K562 (cell line): Measurements from ENCODE around the gene OR51Q1. TPM values are rescaled to one million over a fixed set of nuclear protein-coding genes. Genes with fewer than 3 reads are reported as not detected.
A peak's percentile ranks its signal among the peaks of the same experiment; 100 is the strongest.

Experiments used
- ATAC-seq: fragments of 200-7000 bp; cut with Tn5 transposase; 3 replicates; pipeline ENCODE4 v1.9.1; 2020; ENCODE audit warnings: moderate library complexity
- BruUV-seq: library from RNA; stranded (reverse); fragments of 400-500 nt; replicated peaks from 2 replicates; lab custom pipeline; 2021; lab: Mats Ljungman, UMichigan
- CTCF ChIA-PET: fragments of 300-600 bp; formaldehyde crosslinking; extraction: SDS; loops from one replicate; lab custom pipeline; 2021; ENCODE audit warnings: low intra/inter-chr PET ratio; lab: Yijun Ruan, JAX
- POLR2A ChIA-PET: fragments of 300-600, 350-650 bp; sonication (Branson Sonifier 250); formaldehyde crosslinking; extraction: SDS; loops from one replicate; lab custom pipeline; 2021; ENCODE audit warnings: antibody characterized with exemption, inconsistent platforms; lab: Yijun Ruan, JAX
- DNase-seq, 4 experiments: peaks; one replicate each; pipeline versions ENCODE4 v3.0.0 to v3.0.0-alpha.2; 2011 to 2018; ENCODE audit warnings: low spot score in 3 of 4, mixed read lengths in 3 of 4; ENCODE audit errors: extremely low read depth in 1 of 4
- FAIRE-seq: peaks from 2 replicates; lab custom pipeline; 2011; peaks lifted over from hg19 to GRCh38; lab: Jason Lieb, UNC
- H2AFZ ChIP-seq: 2 replicates; pipeline ENCODE4 v1.6.0; 2011; ENCODE audit warnings: low read depth, low read length, control low read depth, inconsistent platforms
- H3K27ac ChIP-seq: fragments of 200-600 bp; 3 replicates; pipeline ENCODE4 v1.8.0; 2011; ENCODE audit warnings: low read depth, mild to moderate bottlenecking, control low read depth, inconsistent platforms, low read length, moderate library complexity, mixed read lengths; ENCODE audit errors: extremely low read depth
- H3K27me3 ChIP-seq, 2 experiments: fragments of 300-600 bp in 1 of 2; 2 replicates in 1 of 2; 3 replicates in 1 of 2; pipeline versions ENCODE4 v1.6.0 to v1.8.0; 2011; ENCODE audit warnings: inconsistent platforms in 2 of 2, low read length in 2 of 2, mild to moderate bottlenecking in 1 of 2, mixed read lengths in 1 of 2, moderate library complexity in 1 of 2; ENCODE audit not compliant: control insufficient read depth in 2 of 2, insufficient read depth in 2 of 2
- H3K36me3 ChIP-seq: fragments of 300-600 bp; 3 replicates; pipeline ENCODE4 v1.8.0; 2011; ENCODE audit warnings: mild to moderate bottlenecking, low read length, inconsistent platforms; ENCODE audit not compliant: control insufficient read depth, insufficient read depth
- H3K4me1 ChIP-seq, 2 experiments: fragments of 200-600 bp in 1 of 2; replicated peaks in 1 of 2; 2 replicates in 1 of 2; 3 replicates in 1 of 2; pipeline versions ENCODE4 v1.5.1 to v1.8.0; 2011; ENCODE audit warnings: inconsistent platforms in 2 of 2, low read length in 2 of 2, mild to moderate bottlenecking in 1 of 2, mixed read lengths in 1 of 2, moderate library complexity in 1 of 2; ENCODE audit not compliant: control insufficient read depth in 2 of 2, insufficient read depth in 2 of 2
- H3K4me2 ChIP-seq: 2 replicates; pipeline ENCODE4 v1.6.1; 2011; ENCODE audit warnings: low read length, control low read depth, inconsistent platforms, mixed read lengths; ENCODE audit not compliant: insufficient read depth
- H3K4me3 ChIP-seq: fragments of 200-600 bp; sonication (generic), shearing (Covaris generic); 2 replicates; pipeline ENCODE4 v1.5.1; 2016; ENCODE audit warnings: control low read depth, inconsistent platforms
- H3K79me2 ChIP-seq: fragments of 200-600 bp; 3 replicates; pipeline ENCODE4 v1.8.0; 2011; ENCODE audit warnings: low read length, inconsistent platforms; ENCODE audit not compliant: control insufficient read depth, insufficient read depth
- H3K9ac ChIP-seq, 2 experiments: 2 replicates each; pipeline versions ENCODE4 v1.6.0 to v1.6.1; 2011; ENCODE audit warnings: low read depth in 2 of 2, low read length in 2 of 2, control low read depth in 1 of 2, inconsistent platforms in 1 of 2, mild to moderate bottlenecking in 1 of 2, mixed read lengths in 1 of 2; ENCODE audit not compliant: insufficient read depth in 1 of 2
- H3K9me1 ChIP-seq: one replicate; pipeline ENCODE4 v1.6.0; 2011; ENCODE audit warnings: inconsistent platforms, mild to moderate bottlenecking, low read length, moderate library complexity; ENCODE audit not compliant: control insufficient read depth, insufficient read depth
- H3K9me3 ChIP-seq: replicated peaks from 2 replicates; pipeline ENCODE4 v1.5.1; 2011; ENCODE audit warnings: low read depth, low read length, inconsistent platforms; ENCODE audit not compliant: control insufficient read depth, insufficient read depth
- H4K20me1 ChIP-seq: replicated peaks from 2 replicates; pipeline ENCODE4 v1.6.1; 2011; ENCODE audit warnings: low read length, inconsistent platforms, mixed read lengths; ENCODE audit not compliant: control insufficient read depth, insufficient read depth
- HMGXB4 ChIP-seq: sonication (generic); formaldehyde crosslinking; IDR thresholded peaks from 2 replicates; pipeline ENCODE4 v1.8.1; 2023; ENCODE audit warnings: mild to moderate bottlenecking, missing genetic modification reagents
- JUND ChIP-seq, 2 experiments: IDR thresholded peaks; 2 replicates in 1 of 2; 3 replicates in 1 of 2; pipeline ENCODE4 v1.6.1; 2011; ENCODE audit warnings: borderline replicate concordance in 2 of 2, low read depth in 2 of 2, low read length in 2 of 2, improper control_type of control experiment in 1 of 2, missing biosample characterization in 1 of 2, missing genetic modification characterization in 1 of 2, missing genetic modification reagents in 1 of 2
- POLR2AphosphoS5 ChIP-seq: IDR thresholded peaks from 2 replicates; pipeline ENCODE4 v1.6.1; 2011; ENCODE audit warnings: mild to moderate bottlenecking, low read depth, low read length, moderate library complexity; ENCODE audit not compliant: control insufficient read depth, insufficient read depth
- TCF7 ChIP-seq: sonication (generic); IDR thresholded peaks from 2 replicates; pipeline ENCODE4 v1.6.1; 2016; ENCODE audit warnings: antibody characterized with exemption, borderline replicate concordance
- WGBS: fragments of 100-300 bp; shearing (Covaris generic); methylation state at CpG from one replicate; pipeline ENCODE4 v1.1.6; 2016; ENCODE audit warnings: low coverage, mixed read lengths; ENCODE audit not compliant: insufficient coverage; ENCODE audit errors: missing lambda C conversion rate; 5-methylcytosine and 5-hydroxymethylcytosine counted together
- in situ Hi-C: fragments of 300-500 bp; cut with MboI; formaldehyde crosslinking; loops from 4 replicates; pipeline ENCODE4 v1.15.0; 2018; ENCODE audit warnings: inconsistent platforms, mixed read lengths
- intact Hi-C: fragments of 100-400 bp; cut with micrococcal nuclease; formaldehyde crosslinking; loops from 2 replicates; pipeline ENCODE4 v1.14.2; 2022
- polyA plus RNA-seq, 8 experiments: library from polyadenylated mRNA; depleted of rRNA in 4 of 8; stranded (reverse) in 5 of 8; unstranded in 3 of 8; fragments of >200 nt; fragmentation: Nextera tagmentation in 2 of 8; fragmentation: Illumina TruSeq in 1 of 8; extraction: Ambion mirVana in 2 of 8; extraction: Trizol in 1 of 8; gene quantifications; 2 replicates each; pipeline versions ENCODE4 v1.2.1 to v1.2.3, GENCODE V29; 2011 to 2014; ENCODE audit warnings: inconsistent platforms in 1 of 8, missing spikeins in 1 of 8
- total RNA-seq, 7 experiments: library from RNA; depleted of rRNA in 6 of 7; stranded (reverse); fragments of >200 nt in 6 of 7; fragmentation: Illumina TruSeq in 2 of 7; extraction: Trizol in 2 of 7; gene quantifications; 2 replicates each; pipeline versions ENCODE4 v1.2.1 to v1.2.3, GENCODE V29; 2011 to 2021; ENCODE audit warnings: low replicate concordance in 1 of 7

The OR51Q1 gene
- total and polyA plus RNA-seq, 9 of the 15 experiments (the other 6 are each of a cell fraction or from before 2014, with no cell fraction given): 0.69 TPM; not detected in 8

DNA sequence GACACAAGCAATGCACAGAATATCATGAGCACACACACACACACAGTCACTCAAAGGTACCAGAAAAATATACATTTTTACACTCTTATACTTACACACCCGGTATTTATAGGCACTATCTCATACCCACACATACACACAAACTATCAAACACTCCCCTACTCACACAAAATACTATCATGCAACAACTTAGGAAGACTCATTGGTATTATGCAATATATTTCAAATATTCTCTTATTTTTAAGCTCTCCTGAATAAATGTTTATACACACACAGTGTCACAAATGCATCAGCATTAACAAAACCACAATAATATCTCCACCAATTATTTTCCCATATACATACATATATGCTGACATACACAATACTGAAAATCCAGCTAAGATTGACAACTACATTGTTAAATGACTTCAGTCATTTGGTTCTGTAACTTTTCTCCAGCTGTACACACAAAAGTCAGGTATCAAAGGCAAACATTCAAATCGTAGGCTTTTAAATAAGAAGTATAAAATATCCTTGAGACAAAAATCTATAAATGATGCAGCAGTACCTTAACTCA lies 22.0 kb downstream of the OR51Q1 start (continued):
- TF ChIP-seq JUND (IDR thresholded peaks at IDR 0.05; ENCODE audit: borderline replicate concordance, low read depth, low read length): no peak
- no peak for TF ChIP-seq JUND (tag; IDR thresholded peaks at IDR 0.05; ENCODE audit: borderline replicate concordance, low read depth, low read length)
- no peak for TF ChIP-seq TCF7

DNA sequence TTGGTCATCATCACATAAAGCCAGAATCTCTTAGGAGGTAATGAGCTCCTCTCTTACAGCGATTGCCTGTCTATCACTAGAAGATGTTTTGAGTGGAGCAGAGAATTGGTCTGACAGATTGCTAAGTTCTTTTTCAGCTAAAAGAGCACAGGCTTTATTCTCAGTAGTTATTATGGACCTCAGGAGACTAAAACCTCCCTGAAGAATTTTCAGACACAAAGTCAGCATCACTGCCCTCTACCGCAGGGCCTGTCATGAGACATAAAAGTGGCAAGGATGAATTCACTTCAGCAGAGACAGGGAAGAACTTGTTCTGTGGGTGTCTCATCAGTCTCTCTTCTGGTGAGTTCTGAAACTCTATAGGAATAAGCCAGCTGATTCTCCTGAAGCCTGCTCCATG lies 27.1 kb downstream of the OR51Q1 start, which contains the start of gene OR51I2:
Gene OR51I2, plus strand, starts transcription at position 301 of the 400 bp plus-strand sequence. CDS start 4,166 bp downstream, outside the sequence.
- Histone ChIP-seq H3K27ac (no peak within 1 kb of the TSS; the same call in 2 of the 3 replicates), H3K9me1 (peaks cover 3% of the 10 kb centered on the region), H2AFZ (no peak within 1 kb of the TSS), H3K4me2 (no peak within 1 kb of the TSS), H3K4me1 (no peaks in the 10 kb centered on the region; a peak in 1 of 5 replicates), H3K27me3 (no peaks in the 10 kb centered on the region), H4K20me1 (peaks cover 10% of the 10 kb centered on the region), H3K4me3 (no peak within 1 kb of the TSS), H3K9me3 (no peaks in the 10 kb centered on the region), H3K9ac (no peak within 1 kb of the TSS), H3K36me3 (peaks cover 89% of the 10 kb centered on the region), H3K79me2 (peaks cover 93% of the 10 kb centered on the region)
- FAIRE-seq (no peak), DNase-seq (no peak), ATAC-seq (no peak)
- TF ChIP-seq POLR2AphosphoS5 (peak; percentile 12; the same call in 1 of the 2 replicates), HMGXB4 (no peak)
- intact Hi-C loops (no loop called here), in situ Hi-C loops (loop anchor here (5.0 kb wide), 1 partner anchor 147 kb away; the partner anchor contains the start of gene OR51B4)
- CTCF ChIA-PET: no interaction called here
- no TSS peak for BruUV-seq
- POLR2A ChIA-PET: interaction anchor here (0.6 kb wide), 2 partner anchors 11 to 62 kb away, joined by 3 read pairs; no protein-coding TSS in a partner anchor
- WGBS: 90% methylated on average over 2 of the region's 2 CpGs
